ENCODE data around the gene SDK1. TPM values are rescaled to one million over a fixed set of nuclear protein-coding genes. Genes with fewer than 3 reads are reported as not detected.

SDK1 gene
- total RNA-seq, 2 experiments from 2014 or later: 0.19 to 0.36 TPM

DNA sequence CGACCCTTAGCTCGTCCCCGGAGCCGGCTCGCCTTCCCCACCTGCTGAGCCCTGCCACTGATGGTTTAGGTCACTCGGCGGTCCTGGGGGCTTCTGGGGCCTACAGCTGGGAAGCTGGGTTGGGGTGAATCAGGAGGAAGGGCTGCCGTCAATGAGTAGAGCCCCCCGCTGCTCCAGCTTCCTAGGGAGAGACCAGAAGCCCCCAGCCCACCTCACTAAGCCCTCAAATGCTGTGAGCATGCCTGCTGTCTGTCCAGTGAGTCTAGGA, 885.4 kb downstream of the SDK1 start:
- ChIA-PET CTCF (ENCODE audit: unreplicated experiment) (interaction anchor here (0.6 kb wide), 1 partner anchor 135 kb away, joined by 3 read pairs; no protein-coding TSS in a partner anchor), POLR2A (no interaction called here)
- no peak for DNase-seq (ENCODE audit: low spot score)
- Histone ChIP-seq H3K36me3 (ENCODE audit: insufficient read depth, low read length) (no peaks in the 10 kb centered on the region), H3K9me3 (ENCODE audit: low read length) (no peaks in the 10 kb centered on the region), H3K4me1 (ENCODE audit: insufficient read depth, low read length, poor library complexity, severe bottlenecking) (no peaks in the 10 kb centered on the region), H4K20me1 (ENCODE audit: insufficient read depth, low read length) (no peaks in the 10 kb centered on the region), H2AFZ (ENCODE audit: low read length) (no peak overlapping the region), H3K79me2 (ENCODE audit: insufficient read depth, low read depth, low read length) (no peaks in the 10 kb centered on the region), H3K27ac (ENCODE audit: low read depth, low read length, poor library complexity, severe bottlenecking) (no peak overlapping the region), H3K9me2 (ENCODE audit: insufficient read depth, low read length) (no peaks in the 10 kb centered on the region), H3K4me2 (ENCODE audit: low read length) (no peak overlapping the region), H3K4me3 (ENCODE audit: low read depth, low read length, poor library complexity, severe bottlenecking) (no peak overlapping the region)
- BruUV-seq (replicated peaks): no TSS peak
- TF ChIP-seq, protein P1, sequence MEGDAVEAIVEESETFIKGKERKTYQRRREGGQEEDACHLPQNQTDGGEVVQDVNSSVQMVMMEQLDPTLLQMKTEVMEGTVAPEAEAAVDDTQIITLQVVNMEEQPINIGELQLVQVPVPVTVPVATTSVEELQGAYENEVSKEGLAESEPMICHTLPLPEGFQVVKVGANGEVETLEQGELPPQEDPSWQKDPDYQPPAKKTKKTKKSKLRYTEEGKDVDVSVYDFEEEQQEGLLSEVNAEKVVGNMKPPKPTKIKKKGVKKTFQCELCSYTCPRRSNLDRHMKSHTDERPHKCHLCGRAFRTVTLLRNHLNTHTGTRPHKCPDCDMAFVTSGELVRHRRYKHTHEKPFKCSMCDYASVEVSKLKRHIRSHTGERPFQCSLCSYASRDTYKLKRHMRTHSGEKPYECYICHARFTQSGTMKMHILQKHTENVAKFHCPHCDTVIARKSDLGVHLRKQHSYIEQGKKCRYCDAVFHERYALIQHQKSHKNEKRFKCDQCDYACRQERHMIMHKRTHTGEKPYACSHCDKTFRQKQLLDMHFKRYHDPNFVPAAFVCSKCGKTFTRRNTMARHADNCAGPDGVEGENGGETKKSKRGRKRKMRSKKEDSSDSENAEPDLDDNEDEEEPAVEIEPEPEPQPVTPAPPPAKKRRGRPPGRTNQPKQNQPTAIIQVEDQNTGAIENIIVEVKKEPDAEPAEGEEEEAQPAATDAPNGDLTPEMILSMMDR (conservative IDR thresholded peaks at IDR 0.05; ENCODE audit: low read length): no peak
- no peak for TF ChIP-seq EZH2phosphoT487 (IDR thresholded peaks at IDR 0.05; ENCODE audit: borderline replicate concordance, low read depth, low read length)
- intact Hi-C loops (cut with micrococcal nuclease; ENCODE audit: unreplicated experiment): no loop called here

DNA sequence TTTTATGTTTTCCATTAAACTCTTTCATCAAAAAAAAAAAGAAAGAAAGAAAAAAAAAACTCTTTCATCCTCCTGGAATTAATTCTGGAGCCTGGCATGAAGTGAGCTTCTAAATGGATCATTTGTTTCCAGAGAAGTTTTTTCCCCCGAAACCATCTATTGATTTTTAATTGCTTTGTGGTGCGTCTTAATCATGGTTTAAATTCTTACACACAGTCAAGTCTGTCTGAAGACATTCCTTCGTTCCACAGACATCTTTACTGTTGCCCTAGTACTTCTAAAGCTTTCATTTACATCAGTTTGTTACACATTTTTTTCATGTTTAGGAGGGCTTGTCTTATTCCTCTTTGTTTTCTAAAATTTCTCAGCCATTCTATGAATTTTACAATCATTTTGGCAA, 887.6 kb downstream of the SDK1 start:
- Histone ChIP-seq H3K4me2 (ENCODE audit: low read length) (no peak overlapping the region), H3K4me3 (ENCODE audit: low read depth, low read length, poor library complexity, severe bottlenecking) (no peak overlapping the region), H3K36me3 (ENCODE audit: insufficient read depth, low read length) (no peaks in the 10 kb centered on the region), H3K79me2 (ENCODE audit: insufficient read depth, low read depth, low read length) (no peaks in the 10 kb centered on the region), H3K27ac (ENCODE audit: low read depth, low read length, poor library complexity, severe bottlenecking) (no peak overlapping the region), H4K20me1 (ENCODE audit: insufficient read depth, low read length) (no peaks in the 10 kb centered on the region), H2AFZ (ENCODE audit: low read length) (no peak overlapping the region), H3K4me1 (ENCODE audit: insufficient read depth, low read length, poor library complexity, severe bottlenecking) (no peaks in the 10 kb centered on the region), H3K9me2 (ENCODE audit: insufficient read depth, low read length) (no peaks in the 10 kb centered on the region), H3K9me3 (ENCODE audit: low read length) (no peaks in the 10 kb centered on the region)
- POLR2A ChIA-PET: interaction anchor here (0.8 to 1.2 kb wide), 3 partner anchors 11 to 580 kb away, joined by 3 read pairs; no protein-coding TSS in a partner anchor
- TF ChIP-seq, protein P1 (conservative IDR thresholded peaks at IDR 0.05; ENCODE audit: low read length): no peak
- TF ChIP-seq EZH2phosphoT487 (IDR thresholded peaks at IDR 0.05; ENCODE audit: borderline replicate concordance, low read depth, low read length): no peak
- CTCF ChIA-PET (ENCODE audit: unreplicated experiment): no interaction called here
- DNase-seq (ENCODE audit: low spot score): no peak
- intact Hi-C loops (cut with micrococcal nuclease; ENCODE audit: unreplicated experiment): no loop called here
- BruUV-seq (replicated peaks): no TSS peak

DNA sequence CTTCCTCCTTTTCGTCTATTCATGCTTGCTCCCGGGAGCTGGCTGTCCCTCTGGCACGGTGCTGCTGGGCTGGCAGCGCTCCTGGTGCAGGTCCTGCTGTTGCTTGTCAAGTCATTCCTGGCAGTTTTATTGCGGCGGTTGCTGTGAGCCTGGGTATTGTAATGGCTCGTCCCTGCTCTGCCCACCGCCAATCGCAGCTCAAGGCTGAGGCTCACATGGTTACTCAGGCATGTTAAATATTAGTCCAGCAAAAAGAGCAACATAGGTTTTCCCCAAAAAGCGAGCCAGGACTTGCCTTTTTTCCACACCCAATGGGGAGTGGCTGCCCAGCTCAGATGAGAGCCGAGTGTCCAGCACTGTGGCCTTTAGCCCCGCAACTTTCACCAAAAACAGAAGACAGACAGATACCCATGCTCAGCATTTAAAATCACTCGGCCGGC, 888.1 kb downstream of the SDK1 start:
- Histone ChIP-seq H3K79me2 (ENCODE audit: insufficient read depth, low read depth, low read length) (no peaks in the 10 kb centered on the region), H3K4me3 (ENCODE audit: low read depth, low read length, poor library complexity, severe bottlenecking) (no peak overlapping the region), H3K4me2 (ENCODE audit: low read length) (no peak overlapping the region), H3K27ac (ENCODE audit: low read depth, low read length, poor library complexity, severe bottlenecking) (no peak overlapping the region), H3K4me1 (ENCODE audit: insufficient read depth, low read length, poor library complexity, severe bottlenecking) (no peaks in the 10 kb centered on the region), H3K9me2 (ENCODE audit: insufficient read depth, low read length) (no peaks in the 10 kb centered on the region), H3K9me3 (ENCODE audit: low read length) (no peaks in the 10 kb centered on the region), H4K20me1 (ENCODE audit: insufficient read depth, low read length) (no peaks in the 10 kb centered on the region), H2AFZ (ENCODE audit: low read length) (no peak overlapping the region), H3K36me3 (ENCODE audit: insufficient read depth, low read length) (no peaks in the 10 kb centered on the region)
- intact Hi-C loops (cut with micrococcal nuclease; ENCODE audit: unreplicated experiment): no loop called here
- no peak for DNase-seq (ENCODE audit: low spot score)
- POLR2A ChIA-PET: interaction anchor here (0.8 to 1.2 kb wide), 3 partner anchors 10 to 580 kb away, joined by 3 read pairs; no protein-coding TSS in a partner anchor
- TF ChIP-seq EZH2phosphoT487 (IDR thresholded peaks at IDR 0.05; ENCODE audit: borderline replicate concordance, low read depth, low read length): no peak
- TF ChIP-seq, protein P1 (conservative IDR thresholded peaks at IDR 0.05; ENCODE audit: low read length): no peak
- CTCF ChIA-PET (ENCODE audit: unreplicated experiment): no interaction called here
- BruUV-seq (replicated peaks): no TSS peak

Data from OCI-LY7 (cell line).